Mesenchymal stem cell (in vitro differentiated cells and primary cell): ENCODE measurements around the gene EPHB6.
A peak's percentile ranks its signal among the peaks of the same experiment; 100 is the strongest.

Source experiments
- DNase-seq: peaks from one replicate; pipeline ENCODE4 v3.0.0-alpha.2; 2013
- H2AFZ ChIP-seq: one replicate; pipeline ENCODE4 v1.6.1; 2013; ENCODE audit warnings: low read depth, mild to moderate bottlenecking, control low read depth, inconsistent platforms, low read length, moderate library complexity
- H2AK5ac ChIP-seq: 2 replicates; pipeline ENCODE4 v1.6.1; 2013; ENCODE audit warnings: low read length, moderate library complexity, mild to moderate bottlenecking, inconsistent platforms; ENCODE audit not compliant: severe bottlenecking
- H2BK120ac ChIP-seq: one replicate; pipeline ENCODE4 v1.6.1; 2013; ENCODE audit warnings: low read depth, mild to moderate bottlenecking, inconsistent platforms, low read length, moderate library complexity
- H2BK12ac ChIP-seq, 2 experiments: one replicate each; pipeline ENCODE4 v1.6.1; 2013; ENCODE audit warnings: inconsistent platforms in 2 of 2, low read length in 2 of 2, mild to moderate bottlenecking in 2 of 2, moderate library complexity in 2 of 2, control low read depth in 1 of 2
- H2BK15ac ChIP-seq: one replicate; pipeline ENCODE4 v1.6.1; 2013; ENCODE audit warnings: mild to moderate bottlenecking, low read depth, inconsistent platforms; ENCODE audit not compliant: poor library complexity, severe bottlenecking
- H2BK5ac ChIP-seq: 2 replicates; pipeline ENCODE4 v1.6.1; 2013; ENCODE audit warnings: low read depth, mild to moderate bottlenecking, low read length, control low read depth, inconsistent platforms; ENCODE audit not compliant: poor library complexity, severe bottlenecking
- H3K14ac ChIP-seq, 2 experiments: one replicate each; pipeline ENCODE4 v1.6.1; 2013; ENCODE audit warnings: inconsistent platforms in 2 of 2, low read length in 2 of 2, control low read depth in 1 of 2, mild to moderate bottlenecking in 1 of 2, moderate library complexity in 1 of 2
- H3K18ac ChIP-seq, 2 experiments: one replicate each; pipeline ENCODE4 v1.6.1; 2013; ENCODE audit warnings: inconsistent platforms in 2 of 2, low read length in 2 of 2, control low read depth in 1 of 2, low read depth in 1 of 2, mild to moderate bottlenecking in 1 of 2
- H3K23ac ChIP-seq, 2 experiments: one replicate each; pipeline ENCODE4 v1.6.1; 2013; ENCODE audit warnings: inconsistent platforms in 2 of 2, low read length in 2 of 2, mild to moderate bottlenecking in 2 of 2, moderate library complexity in 2 of 2, control low read depth in 1 of 2
- H3K27ac ChIP-seq: 2 replicates; pipeline ENCODE4 v1.5.1; 2013; ENCODE audit warnings: mild to moderate bottlenecking, moderate library complexity, low read length, control low read depth, inconsistent platforms; ENCODE audit not compliant: poor library complexity, severe bottlenecking
- H3K27me3 ChIP-seq, 2 experiments: 2 replicates each; pipeline versions ENCODE4 v1.6.1 to v1.7.0; 2013; ENCODE audit warnings: low read length in 2 of 2, mild to moderate bottlenecking in 2 of 2, moderate library complexity in 2 of 2, control low read depth in 1 of 2, inconsistent platforms in 1 of 2; ENCODE audit not compliant: control insufficient read depth in 1 of 2, insufficient read depth in 1 of 2
- H3K36me3 ChIP-seq, 2 experiments: 2 replicates each; pipeline versions ENCODE4 v1.6.1 to v1.7.0; 2013; ENCODE audit warnings: low read length in 2 of 2, control low read depth in 1 of 2, inconsistent platforms in 1 of 2, low read depth in 1 of 2, mild to moderate bottlenecking in 1 of 2; ENCODE audit not compliant: insufficient read depth in 2 of 2, control insufficient read depth in 1 of 2
- H3K4ac ChIP-seq, 2 experiments: one replicate each; pipeline ENCODE4 v1.6.1; 2013; ENCODE audit warnings: inconsistent platforms in 2 of 2, low read length in 2 of 2, mild to moderate bottlenecking in 2 of 2, moderate library complexity in 2 of 2, control low read depth in 1 of 2, low read depth in 1 of 2
- H3K4me1 ChIP-seq: 2 replicates; pipeline ENCODE4 v1.6.1; 2013; ENCODE audit warnings: low read depth, low read length, control low read depth; ENCODE audit not compliant: control insufficient read depth, insufficient read depth
- H3K4me2 ChIP-seq: 2 replicates; pipeline ENCODE4 v1.6.1; 2013; ENCODE audit warnings: low read length, mild to moderate bottlenecking, inconsistent platforms; ENCODE audit not compliant: poor library complexity, severe bottlenecking
- H3K4me3 ChIP-seq, 2 experiments: 2 replicates each; pipeline versions ENCODE4 v1.5.1 to v1.7.0; 2013; ENCODE audit warnings: low read length in 2 of 2, mild to moderate bottlenecking in 2 of 2, control low read depth in 1 of 2, low read depth in 1 of 2; ENCODE audit not compliant: insufficient read depth in 1 of 2
- H3K79me1 ChIP-seq: replicated peaks from 2 replicates; pipeline ENCODE4 v1.6.1; 2013; ENCODE audit warnings: mild to moderate bottlenecking, control low read depth, low read length, inconsistent platforms; ENCODE audit not compliant: poor library complexity, severe bottlenecking
- H3K9ac ChIP-seq: 2 replicates; pipeline ENCODE4 v1.7.0; 2013; ENCODE audit warnings: mild to moderate bottlenecking, low read length, moderate library complexity
- H3K9me3 ChIP-seq: 2 replicates; pipeline ENCODE4 v1.7.0; 2013; ENCODE audit warnings: mild to moderate bottlenecking, low read length; ENCODE audit not compliant: control insufficient read depth
- H4K8ac ChIP-seq: one replicate; pipeline ENCODE4 v1.6.1; 2013; ENCODE audit warnings: inconsistent platforms, mild to moderate bottlenecking, low read length, moderate library complexity
- H4K91ac ChIP-seq: one replicate; pipeline ENCODE4 v1.6.1; 2013; ENCODE audit warnings: mild to moderate bottlenecking, low read length, inconsistent platforms
- WGBS: methylation state at CpG from one replicate; pipeline ENCODE4 v1.1.7; 2013; ENCODE audit warnings: mixed read lengths; 5-methylcytosine and 5-hydroxymethylcytosine counted together

The EPHB6 gene

GRCh38 chr7:142809671-142810070 lies 45.2 kb upstream of the EPHB6 start:
- H3K9me3 ChIP-seq = no peaks in the 10 kb centered on the region
- no peak overlapping the region for H3K4me3 ChIP-seq

DNA sequence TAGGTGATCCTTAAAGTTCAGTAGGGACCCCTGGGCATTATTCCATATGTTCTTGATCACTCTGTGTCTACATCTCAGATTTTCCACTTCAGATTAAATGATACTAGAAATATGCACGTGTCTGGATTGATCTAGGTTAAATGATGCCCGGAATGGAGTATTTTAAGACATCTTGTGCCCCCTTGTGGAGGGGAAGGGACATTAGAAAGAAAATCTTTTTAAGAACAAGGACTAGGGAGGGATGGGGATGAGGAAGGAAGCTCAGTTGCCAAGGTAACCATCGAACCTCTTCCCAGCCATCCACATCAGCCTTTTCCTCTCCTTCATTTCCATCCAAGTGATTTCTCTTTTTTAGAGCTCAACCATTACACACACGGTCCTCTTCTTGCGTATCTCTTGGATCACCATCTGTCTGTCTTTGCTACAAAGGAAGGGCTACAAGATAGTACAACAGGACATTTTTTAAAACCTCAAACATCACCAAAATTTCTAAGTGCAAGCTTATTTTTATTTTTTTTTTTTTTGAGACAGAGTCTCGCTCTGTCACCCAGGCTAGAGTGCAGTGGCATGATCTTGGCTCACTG lies 43.6 kb upstream of the EPHB6 start:
- Histone ChIP-seq H2BK120ac (no peak overlapping the region), H4K91ac (no peak overlapping the region), H3K9me3 (no peaks in the 10 kb centered on the region), H3K27ac (no peak overlapping the region), H3K9ac (no peak overlapping the region), H4K8ac (no peak overlapping the region), H3K79me1 (no peaks in the 10 kb centered on the region), H3K4me3 (no peak overlapping the region), H3K14ac (no peak overlapping the region), H3K36me3 (no peaks in the 10 kb centered on the region), H2BK15ac (no peak overlapping the region), H2AFZ (no peak overlapping the region), H3K18ac (no peak overlapping the region), H2BK5ac (no peak overlapping the region), H2BK12ac (no peak overlapping the region), H3K27me3 (peaks cover 9 to 62% of the 10 kb centered on the region in 2 experiments), H3K23ac (no peak overlapping the region), H3K4me2 (no peak overlapping the region), H2AK5ac (no peak overlapping the region), H3K4ac (no peak overlapping the region), H3K4me1 (no peaks in the 10 kb centered on the region)
- DNase-seq = peak; percentile 64
- WGBS = 35% methylated on average over 6 of the region's 6 CpGs

More at GRCh38 chr7:142809671-142810070, 45.2 kb upstream of the EPHB6 start:
- Histone ChIP-seq H2BK12ac (no peak overlapping the region), H3K23ac (no peak overlapping the region), H3K4me1 (no peaks in the 10 kb centered on the region), H3K27ac (no peak overlapping the region), H2AK5ac (no peak overlapping the region), H3K14ac (no peak overlapping the region), H2BK120ac (no peak overlapping the region), H3K36me3 (no peaks in the 10 kb centered on the region), H3K4me2 (no peak overlapping the region), H2BK5ac (no peak overlapping the region), H3K27me3 (peaks cover 14 to 69% of the 10 kb centered on the region in 2 experiments), H3K18ac (no peak overlapping the region), H2BK15ac (no peak overlapping the region), H4K8ac (no peak overlapping the region), H2AFZ (no peak overlapping the region), H3K9ac (no peak overlapping the region), H3K79me1 (no peaks in the 10 kb centered on the region), H3K4ac (no peak overlapping the region), H4K91ac (no peak overlapping the region)
- DNase-seq = no peak
- WGBS = 100% methylated on average over 1 of the region's 2 CpGs

DNA sequence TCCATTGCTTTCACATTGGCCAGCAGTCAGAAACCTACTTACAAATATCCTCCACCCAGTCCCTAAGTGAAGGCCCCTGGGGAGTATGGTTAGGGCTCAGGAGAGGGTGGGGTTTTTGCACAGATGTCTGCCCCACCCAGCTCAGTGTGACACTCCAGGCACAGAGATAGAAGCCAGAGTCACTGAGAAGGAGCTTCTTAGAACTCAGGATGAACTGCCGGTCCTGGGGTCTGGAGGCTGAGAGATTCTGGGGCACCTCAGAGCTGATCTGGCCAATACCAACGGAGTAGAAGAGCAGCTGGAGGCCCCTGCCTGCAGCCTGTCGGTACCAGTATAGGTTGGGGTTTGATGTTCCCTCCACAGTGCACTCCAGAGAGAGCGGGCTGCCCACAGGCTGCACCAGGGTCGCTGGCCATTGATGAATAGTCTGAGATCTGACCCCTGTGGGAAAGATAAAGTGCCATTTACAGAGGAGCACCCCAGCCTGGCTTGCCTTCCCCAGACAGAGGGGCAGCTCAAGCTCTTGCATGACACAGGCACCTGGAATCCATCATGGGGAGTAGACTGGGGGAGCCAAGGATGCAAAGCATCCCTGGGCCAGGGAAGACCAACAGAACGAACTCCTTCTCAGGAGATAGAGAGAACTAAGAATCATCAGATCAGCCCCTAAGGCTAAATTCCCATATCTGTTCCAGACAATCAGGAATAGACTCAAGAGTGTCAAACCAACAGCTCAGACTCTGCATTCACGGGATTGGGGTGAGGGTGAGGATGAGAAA lies 42.2 kb upstream of the EPHB6 start:
- Histone ChIP-seq H3K4ac (no peak overlapping the region), H3K9ac (no peak overlapping the region), H2AFZ (no peak overlapping the region), H3K27ac (no peak overlapping the region), H3K23ac (no peak overlapping the region), H4K8ac (no peak overlapping the region), H3K14ac (peak overlapping the region in 1 of 2 experiments; percentile 37), H3K79me1 (no peaks in the 10 kb centered on the region), H3K9me3 (no peaks in the 10 kb centered on the region), H2BK15ac (no peak overlapping the region), H3K36me3 (no peaks in the 10 kb centered on the region), H2BK5ac (no peak overlapping the region), H3K27me3 (peaks cover 16 to 56% of the 10 kb centered on the region in 2 experiments), H2BK120ac (no peak overlapping the region), H3K18ac (peak overlapping the region in 1 of 2 experiments; percentile 21), H2AK5ac (no peak overlapping the region), H3K4me3 (no peak overlapping the region), H3K4me1 (no peaks in the 10 kb centered on the region), H2BK12ac (no peak overlapping the region), H3K4me2 (no peak overlapping the region), H4K91ac (no peak overlapping the region)
- WGBS = 38% methylated on average over 6 of the region's 7 CpGs
- DNase-seq = no peak

DNA sequence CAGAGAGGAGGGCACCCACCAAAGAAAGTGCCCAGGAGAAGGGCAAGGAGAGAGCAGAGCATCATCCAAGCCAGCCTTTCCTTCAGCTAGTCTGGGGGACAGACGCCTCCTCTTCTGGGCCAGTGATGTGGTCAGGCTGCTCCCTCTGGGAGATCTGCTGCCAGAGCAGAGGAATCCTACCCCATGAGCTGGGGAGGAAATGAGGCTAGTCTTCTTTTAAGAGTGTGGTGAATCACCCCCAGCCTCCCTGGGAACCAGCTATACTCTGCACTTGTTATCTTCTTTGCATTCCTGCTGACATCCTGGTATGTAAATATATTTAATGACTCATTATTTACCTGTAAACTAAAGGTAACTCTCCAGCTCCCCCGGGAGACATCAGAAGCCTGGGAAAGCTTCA lies 41.6 kb upstream of the EPHB6 start:
- no peaks in the 10 kb centered on the region for H3K4me1 ChIP-seq
- H2BK120ac ChIP-seq = no peak overlapping the region
- peaks cover 21 to 60% of the 10 kb centered on the region in 2 experiments for H3K27me3 ChIP-seq
- H4K91ac ChIP-seq = no peak overlapping the region
- H3K4me3 ChIP-seq = no peak overlapping the region
- no peak overlapping the region for H3K4ac ChIP-seq
- H4K8ac ChIP-seq = no peak overlapping the region
- no peaks in the 10 kb centered on the region for H3K9me3 ChIP-seq
- H3K14ac ChIP-seq = peak overlapping the region in 1 of 2 experiments; percentile 37
- peak overlapping the region in 1 of 2 experiments; percentile 21 for H3K18ac ChIP-seq
- no peaks in the 10 kb centered on the region for H3K36me3 ChIP-seq
- H3K23ac ChIP-seq = no peak overlapping the region
- H2AK5ac ChIP-seq = no peak overlapping the region
- 0% methylated on average over 2 of the region's 2 CpGs for WGBS
- no peaks in the 10 kb centered on the region for H3K79me1 ChIP-seq
- no peak overlapping the region for H3K9ac ChIP-seq
- no peak overlapping the region for H2AFZ ChIP-seq
- DNase-seq = peak; percentile 65
- no peak overlapping the region for H3K27ac ChIP-seq
- no peak overlapping the region for H2BK12ac ChIP-seq
- H2BK5ac ChIP-seq = no peak overlapping the region
- H2BK15ac ChIP-seq = no peak overlapping the region
- H3K4me2 ChIP-seq = no peak overlapping the region
